Activated T-cell treated with anti-CD3 and anti-CD28 coated beads for 1 hour (primary cell): Measurements from ENCODE around the gene SYTL3.
"Not testable (repeated sequence)": the region's sequence is repeated elsewhere in the genome, so short reads cannot be mapped to it uniquely, and the experiment has no call there.

ENCODE experiments used
- DNase-seq: peaks from one replicate; pipeline ENCODE4 v3.0.0-alpha.2; 2020; ENCODE audit warnings: low read depth

Gene SYTL3

GRCh38 chr6:158649289-158650143 lies at the start of gene SYTL3:
Gene SYTL3, plus strand, starts transcription at chr6:158650054. Its CDS starts 13,215 bp downstream, at chr6:158663269.
- DNase-seq = peak; percentile 38

- no peak for DNase-seq
These were observed 46.4 kb upstream of the SYTL3 start for GRCh38 chr6:158603261-158604047.

- no peak for DNase-seq
These were observed 45.8 kb upstream of the SYTL3 start for GRCh38 chr6:158604048-158604406.

GRCh38 chr6:158605266-158605878 lies 44.5 kb upstream of the SYTL3 start:
- peak; percentile 36 for DNase-seq

- DNase-seq = not testable (repeated sequence)
These were observed 43.8 kb upstream of the SYTL3 start for GRCh38 chr6:158606011-158606410.

GRCh38 chr6:158606935-158607334 lies 42.9 kb upstream of the SYTL3 start:
- DNase-seq = no peak

GRCh38 chr6:158607411-158608170 lies 42.3 kb upstream of the SYTL3 start:
- no peak for DNase-seq

GRCh38 chr6:158608221-158608620 lies 41.6 kb upstream of the SYTL3 start:
- no peak for DNase-seq

GRCh38 chr6:158609455-158610155 lies 40.2 kb upstream of the SYTL3 start:
- DNase-seq = no peak

- no peak for DNase-seq
These were observed 39.4 kb upstream of the SYTL3 start for GRCh38 chr6:158610319-158610968.

- DNase-seq = no peak
These were observed 38.8 kb upstream of the SYTL3 start for GRCh38 chr6:158611039-158611438.

- no peak for DNase-seq
These were observed 38.1 kb upstream of the SYTL3 start for GRCh38 chr6:158611541-158612370.

GRCh38 chr6:158614606-158615005 lies 35.2 kb upstream of the SYTL3 start:
- not testable (repeated sequence) for DNase-seq

- not testable (repeated sequence) for DNase-seq
These were observed 31.6 kb upstream of the SYTL3 start for GRCh38 chr6:158618289-158618688.

- DNase-seq = no peak
These were observed 29.7 kb upstream of the SYTL3 start for GRCh38 chr6:158619922-158620801.

GRCh38 chr6:158620963-158621693 lies 28.7 kb upstream of the SYTL3 start:
- DNase-seq = no peak

- DNase-seq = no peak
These were observed 27.9 kb upstream of the SYTL3 start for GRCh38 chr6:158621694-158622544.
